H9 (cell line): Measurements from ENCODE around the gene PAQR9. TPM values are rescaled to one million over a fixed set of nuclear protein-coding genes. Genes with fewer than 3 reads are reported as not detected.

ENCODE experiments used
- DNase-seq: peaks from one replicate; pipeline ENCODE4 v3.0.0-alpha.2; 2017
- H2AFZ ChIP-seq: one replicate; pipeline ENCODE4 v1.6.1; 2013; ENCODE audit warnings: mild to moderate bottlenecking, low read length, control low read depth, moderate library complexity
- H2AK5ac ChIP-seq: 2 replicates; pipeline ENCODE4 v1.6.1; 2013; ENCODE audit warnings: low read length, control low read depth, mixed read lengths; ENCODE audit not compliant: insufficient read length
- H2BK120ac ChIP-seq: one replicate; pipeline ENCODE4 v1.6.1; 2013; ENCODE audit warnings: low read depth, mild to moderate bottlenecking, low read length, control low read depth, inconsistent platforms; ENCODE audit not compliant: poor library complexity, severe bottlenecking
- H2BK12ac ChIP-seq: 2 replicates; pipeline ENCODE4 v1.6.1; 2013; ENCODE audit warnings: low read length, control low read depth, mixed read lengths, low read depth; ENCODE audit not compliant: insufficient read length
- H2BK15ac ChIP-seq: 2 replicates; pipeline ENCODE4 v1.6.1; 2013; ENCODE audit warnings: low read depth, low read length, control low read depth
- H2BK20ac ChIP-seq: one replicate; pipeline ENCODE4 v1.6.1; 2013; ENCODE audit warnings: low read depth, mild to moderate bottlenecking, low read length, control low read depth, inconsistent platforms; ENCODE audit not compliant: poor library complexity, severe bottlenecking
- H2BK5ac ChIP-seq: 2 replicates; pipeline ENCODE4 v1.6.1; 2013; ENCODE audit warnings: low read length, control low read depth, mixed read lengths; ENCODE audit not compliant: insufficient read length
- H3K14ac ChIP-seq: 2 replicates; pipeline ENCODE4 v1.6.1; 2013; ENCODE audit warnings: low read length, control low read depth; ENCODE audit not compliant: insufficient read depth
- H3K18ac ChIP-seq: 2 replicates; pipeline ENCODE4 v1.6.1; 2013; ENCODE audit warnings: low read depth, mild to moderate bottlenecking, mixed read lengths, low read length, control low read depth; ENCODE audit not compliant: insufficient read length
- H3K23ac ChIP-seq: 2 replicates; pipeline ENCODE4 v1.6.1; 2013; ENCODE audit warnings: low read length, control low read depth, mixed read lengths, low read depth; ENCODE audit not compliant: insufficient read length
- H3K23me2 ChIP-seq: 2 replicates; pipeline ENCODE4 v1.6.1; 2013; ENCODE audit warnings: low read depth, mild to moderate bottlenecking, mixed read lengths, low read length, control low read depth; ENCODE audit not compliant: insufficient read length, poor library complexity, severe bottlenecking
- H3K27ac ChIP-seq: 2 replicates; pipeline ENCODE4 v1.5.1; 2013; ENCODE audit warnings: low read length, control low read depth, mixed read lengths, low read depth; ENCODE audit not compliant: insufficient read length
- H3K27me3 ChIP-seq: 2 replicates; pipeline ENCODE4 v1.6.1; 2013; ENCODE audit warnings: low read length, control low read depth, inconsistent platforms; ENCODE audit not compliant: insufficient read depth
- H3K4ac ChIP-seq: 2 replicates; pipeline ENCODE4 v1.6.1; 2013; ENCODE audit warnings: low read depth, mild to moderate bottlenecking, control low read depth, inconsistent platforms, low read length, moderate library complexity
- H3K4me1 ChIP-seq: 2 replicates; pipeline ENCODE4 v1.6.1; 2013; ENCODE audit warnings: low read length, control low read depth, inconsistent platforms; ENCODE audit not compliant: insufficient read depth
- H3K4me2 ChIP-seq: 2 replicates; pipeline ENCODE4 v1.6.1; 2013; ENCODE audit warnings: low read length, control low read depth, mixed read lengths; ENCODE audit not compliant: insufficient read length, insufficient read depth
- H3K56ac ChIP-seq: 2 replicates; pipeline ENCODE4 v1.6.1; 2013; ENCODE audit warnings: low read depth, mild to moderate bottlenecking, mixed read lengths, low read length, control low read depth; ENCODE audit not compliant: insufficient read length
- H3K79me1 ChIP-seq: 2 replicates; pipeline ENCODE4 v1.6.1; 2013; ENCODE audit warnings: low read depth, mild to moderate bottlenecking, moderate library complexity, low read length, control low read depth, inconsistent platforms; ENCODE audit not compliant: insufficient read depth, poor library complexity, severe bottlenecking
- H3K79me2 ChIP-seq: 2 replicates; pipeline ENCODE4 v1.6.1; 2013; ENCODE audit warnings: low read length, control low read depth, inconsistent platforms; ENCODE audit not compliant: insufficient read depth
- H3K9ac ChIP-seq: 2 replicates; pipeline ENCODE4 v1.6.1; 2013; ENCODE audit warnings: low read length, control low read depth, mixed read lengths; ENCODE audit not compliant: insufficient read length; ENCODE audit errors: extremely low read depth
- H3K9me3 ChIP-seq: one replicate; pipeline ENCODE4 v1.6.1; 2013; ENCODE audit warnings: low read depth, low read length, inconsistent platforms; ENCODE audit not compliant: control insufficient read depth
- H3T11ph ChIP-seq: one replicate; pipeline ENCODE4 v1.6.1; 2013; ENCODE audit warnings: mild to moderate bottlenecking, low read length, control low read depth, inconsistent platforms
- H4K20me1 ChIP-seq: one replicate; pipeline ENCODE4 v1.6.1; 2013; ENCODE audit not compliant: control insufficient read depth, insufficient read length, insufficient read depth
- H4K5ac ChIP-seq: 2 replicates; pipeline ENCODE4 v1.6.1; 2013; ENCODE audit warnings: low read depth, mild to moderate bottlenecking, mixed read lengths, low read length, control low read depth; ENCODE audit not compliant: insufficient read length
- H4K8ac ChIP-seq: replicated peaks from 2 replicates; pipeline ENCODE4 v1.6.1; 2013; ENCODE audit warnings: low read length, control low read depth, mixed read lengths, low read depth; ENCODE audit not compliant: insufficient read length
- H4K91ac ChIP-seq: 2 replicates; pipeline ENCODE4 v1.6.1; 2013; ENCODE audit warnings: low read depth, mild to moderate bottlenecking, moderate library complexity, mixed read lengths, low read length, control low read depth; ENCODE audit not compliant: insufficient read length
- H3K27ac Mint-ChIP-seq, 3 experiments: 2 replicates in 2 of 3; 3 replicates in 1 of 3; pipeline ENCODE4 v1.8.0; 2020 to 2021; ENCODE audit warnings: mixed read lengths in 3 of 3, mild to moderate bottlenecking in 1 of 3, moderate library complexity in 1 of 3
- H3K27me3 Mint-ChIP-seq: 2 replicates; pipeline ENCODE4 v1.8.0; 2021; ENCODE audit warnings: low read depth, mild to moderate bottlenecking, moderate library complexity, mixed read lengths
- H3K36me3 Mint-ChIP-seq, 3 experiments: 2 replicates in 2 of 3; 3 replicates in 1 of 3; pipeline ENCODE4 v1.8.0; 2020 to 2021; ENCODE audit warnings: low read depth in 3 of 3, mixed read lengths in 3 of 3; ENCODE audit not compliant: insufficient read depth in 1 of 3
- H3K4me1 Mint-ChIP-seq, 2 experiments: 2 replicates each; pipeline ENCODE4 v1.8.0; 2020; ENCODE audit warnings: mixed read lengths in 2 of 2
- H3K4me3 Mint-ChIP-seq, 2 experiments: 2 replicates in 1 of 2; 3 replicates in 1 of 2; pipeline ENCODE4 v1.8.0; 2020 to 2021; ENCODE audit warnings: mild to moderate bottlenecking in 2 of 2, mixed read lengths in 2 of 2, moderate library complexity in 1 of 2
- H3K9me3 Mint-ChIP-seq, 2 experiments: 2 replicates in 1 of 2; 3 replicates in 1 of 2; pipeline ENCODE4 v1.8.0; 2020; ENCODE audit warnings: mild to moderate bottlenecking in 2 of 2, mixed read lengths in 2 of 2, moderate library complexity in 1 of 2
- CTCF ChIP-seq: fragments of 200-600 bp; sonication (generic); conservative IDR thresholded peaks from 3 replicates; pipeline ENCODE4 v1.8.0; 2021; ENCODE audit warnings: antibody characterized with exemption, mild to moderate bottlenecking
- total RNA-seq: library from RNA; stranded (reverse); gene quantifications from 2 replicates; pipeline ENCODE4 v1.2.1, GENCODE V29; 2021

PAQR9 gene
- total RNA-seq, 1 experiment from 2014 or later, result 2.3 TPM

- Histone ChIP-seq H3K4me2 (no peak overlapping the region), H3K4ac (no peak overlapping the region), H2BK12ac (no peak overlapping the region), H4K8ac (no peak overlapping the region), H3K27me3 (no peaks in the 10 kb centered on the region), H3K56ac (no peak overlapping the region), H3K9me3 (no peaks in the 10 kb centered on the region), H4K91ac (no peak overlapping the region), H3K23me2 (no peaks in the 10 kb centered on the region), H3K79me2 (no peaks in the 10 kb centered on the region), H3T11ph (no peak overlapping the region), H4K20me1 (no peaks in the 10 kb centered on the region), H2BK5ac (no peak overlapping the region), H4K5ac (no peak overlapping the region), H2AK5ac (no peak overlapping the region), H3K4me1 (no peaks in the 10 kb centered on the region), H3K79me1 (no peaks in the 10 kb centered on the region), H3K27ac (no peak overlapping the region), H2AFZ (no peak overlapping the region), H3K9ac (no peak overlapping the region), H2BK20ac (no peak overlapping the region), H3K18ac (no peak overlapping the region), H3K14ac (no peak overlapping the region), H2BK15ac (no peak overlapping the region), H2BK120ac (no peak overlapping the region), H3K23ac (no peak overlapping the region)
- H3K27ac Mint-ChIP-seq, result no peak overlapping the region
- no peaks in the 10 kb centered on the region for H3K4me1 Mint-ChIP-seq
- no peak for TF ChIP-seq CTCF
- H3K9me3 Mint-ChIP-seq, result peaks cover 8 to 13% of the 10 kb centered on the region in 2 experiments
- no peaks in the 10 kb centered on the region; the same call in 1 of the 2 replicates for H3K27me3 Mint-ChIP-seq
- peaks cover 0 to 9% (median 2%) of the 10 kb centered on the region in 3 experiments; a peak in 3 of 7 replicates for H3K36me3 Mint-ChIP-seq
- no peak overlapping the region for H3K4me3 Mint-ChIP-seq
- no peak for DNase-seq
Observed at GRCh38 chr3:142925140-142925539, 38.3 kb downstream of the PAQR9 start.
